ENCODE measurements around the gene EIF5B.
"Not testable (repeated sequence)": the region's sequence is repeated elsewhere in the genome, so short reads cannot be mapped to it uniquely, and the experiment has no call there.

EIF5B gene, protein sequence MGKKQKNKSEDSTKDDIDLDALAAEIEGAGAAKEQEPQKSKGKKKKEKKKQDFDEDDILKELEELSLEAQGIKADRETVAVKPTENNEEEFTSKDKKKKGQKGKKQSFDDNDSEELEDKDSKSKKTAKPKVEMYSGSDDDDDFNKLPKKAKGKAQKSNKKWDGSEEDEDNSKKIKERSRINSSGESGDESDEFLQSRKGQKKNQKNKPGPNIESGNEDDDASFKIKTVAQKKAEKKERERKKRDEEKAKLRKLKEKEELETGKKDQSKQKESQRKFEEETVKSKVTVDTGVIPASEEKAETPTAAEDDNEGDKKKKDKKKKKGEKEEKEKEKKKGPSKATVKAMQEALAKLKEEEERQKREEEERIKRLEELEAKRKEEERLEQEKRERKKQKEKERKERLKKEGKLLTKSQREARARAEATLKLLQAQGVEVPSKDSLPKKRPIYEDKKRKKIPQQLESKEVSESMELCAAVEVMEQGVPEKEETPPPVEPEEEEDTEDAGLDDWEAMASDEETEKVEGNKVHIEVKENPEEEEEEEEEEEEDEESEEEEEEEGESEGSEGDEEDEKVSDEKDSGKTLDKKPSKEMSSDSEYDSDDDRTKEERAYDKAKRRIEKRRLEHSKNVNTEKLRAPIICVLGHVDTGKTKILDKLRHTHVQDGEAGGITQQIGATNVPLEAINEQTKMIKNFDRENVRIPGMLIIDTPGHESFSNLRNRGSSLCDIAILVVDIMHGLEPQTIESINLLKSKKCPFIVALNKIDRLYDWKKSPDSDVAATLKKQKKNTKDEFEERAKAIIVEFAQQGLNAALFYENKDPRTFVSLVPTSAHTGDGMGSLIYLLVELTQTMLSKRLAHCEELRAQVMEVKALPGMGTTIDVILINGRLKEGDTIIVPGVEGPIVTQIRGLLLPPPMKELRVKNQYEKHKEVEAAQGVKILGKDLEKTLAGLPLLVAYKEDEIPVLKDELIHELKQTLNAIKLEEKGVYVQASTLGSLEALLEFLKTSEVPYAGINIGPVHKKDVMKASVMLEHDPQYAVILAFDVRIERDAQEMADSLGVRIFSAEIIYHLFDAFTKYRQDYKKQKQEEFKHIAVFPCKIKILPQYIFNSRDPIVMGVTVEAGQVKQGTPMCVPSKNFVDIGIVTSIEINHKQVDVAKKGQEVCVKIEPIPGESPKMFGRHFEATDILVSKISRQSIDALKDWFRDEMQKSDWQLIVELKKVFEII

DNA sequence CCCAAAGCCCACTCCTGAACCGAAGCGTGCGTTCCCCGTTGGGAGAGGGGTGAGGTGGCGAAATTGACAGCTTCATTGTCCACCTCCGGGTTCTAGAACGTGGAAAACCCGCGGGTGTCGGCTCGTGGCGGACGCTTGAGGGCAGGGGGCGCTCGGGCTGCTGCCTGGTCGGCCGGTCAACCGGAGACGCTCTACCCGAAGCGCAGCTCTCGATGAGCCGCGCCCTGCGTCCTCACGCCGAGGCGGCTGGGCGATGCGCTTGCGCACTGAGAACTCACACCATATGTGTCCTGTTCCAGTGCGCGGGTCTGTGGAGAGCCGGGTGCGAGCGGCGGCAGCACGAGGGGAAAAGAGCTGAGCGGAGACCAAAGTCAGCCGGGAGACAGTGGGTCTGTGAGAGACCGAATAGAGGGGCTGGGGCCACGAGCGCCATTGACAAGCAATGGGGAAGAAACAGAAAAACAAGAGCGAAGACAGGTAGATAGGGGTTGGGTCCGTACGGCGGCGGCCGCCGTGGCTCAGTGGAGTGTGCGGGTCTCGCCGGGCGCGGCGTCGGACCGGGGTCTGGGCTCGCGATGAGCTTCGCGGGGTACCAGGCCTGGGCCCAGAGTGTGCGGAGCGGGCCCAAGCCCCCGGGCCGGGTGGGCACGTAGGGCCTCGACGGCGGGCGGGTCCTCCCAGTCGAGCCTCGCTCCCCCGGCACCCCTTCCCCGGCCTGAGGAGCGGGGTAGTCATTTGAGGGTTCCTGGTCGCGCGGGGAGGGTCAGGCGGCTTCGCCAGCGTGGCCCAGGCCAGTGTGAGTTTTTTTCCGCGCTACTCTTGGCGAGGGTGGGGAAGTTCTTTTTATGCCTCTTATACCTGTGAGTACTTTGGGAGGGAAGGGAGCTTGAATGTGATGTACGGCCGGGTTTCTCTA lies at the start of gene EIF5B:
TSS of gene EIF5B (plus strand) at position 277 of the 916 bp plus-strand sequence. CDS start at position 443, 166 bp downstream.
- in situ Hi-C loops (cut with MboI; ENCODE audit: low sequenced_read_pairs): no loop called here

DNA sequence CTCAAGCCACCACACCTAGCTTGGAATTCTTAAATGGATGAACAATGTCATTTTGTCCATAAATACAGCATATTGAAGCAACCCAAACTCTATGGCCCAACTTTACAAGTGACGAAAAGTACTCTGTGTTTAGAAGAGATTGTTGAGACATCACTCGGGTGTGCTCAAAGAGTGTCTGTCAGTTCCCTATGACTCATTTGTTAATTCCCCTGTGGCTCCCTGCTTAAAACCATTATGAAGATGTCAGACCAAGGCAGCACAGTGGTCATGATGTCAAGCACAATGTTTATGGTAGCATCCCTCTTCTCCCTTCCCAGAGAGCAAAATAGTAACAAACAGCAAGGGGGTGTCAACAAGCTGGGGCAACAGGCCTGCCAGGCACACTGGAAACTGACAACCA lies 39.2 kb upstream of the EIF5B start:
- in situ Hi-C loops (cut with MboI; ENCODE audit: low sequenced_read_pairs): no loop called here

DNA sequence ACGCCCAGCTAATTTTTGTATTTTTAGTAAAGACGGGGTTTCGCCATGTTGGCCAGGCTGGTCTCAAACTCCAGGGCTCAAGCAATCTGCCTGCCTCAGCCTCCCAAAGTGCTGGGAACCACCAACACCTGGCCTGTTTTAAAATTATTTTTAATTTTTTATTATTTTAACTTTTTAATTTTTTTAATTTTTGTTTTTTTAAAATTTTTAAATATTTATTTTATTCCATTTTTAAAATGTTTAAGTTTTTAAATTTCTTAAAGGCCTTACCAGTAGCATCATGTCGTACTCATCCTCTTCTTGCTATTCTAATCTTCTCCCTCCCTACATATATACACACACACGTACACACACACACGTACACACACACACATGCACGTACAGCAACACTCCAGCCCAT lies 37.6 kb upstream of the EIF5B start:
- in situ Hi-C loops (cut with MboI; ENCODE audit: low sequenced_read_pairs): no loop called here

DNA sequence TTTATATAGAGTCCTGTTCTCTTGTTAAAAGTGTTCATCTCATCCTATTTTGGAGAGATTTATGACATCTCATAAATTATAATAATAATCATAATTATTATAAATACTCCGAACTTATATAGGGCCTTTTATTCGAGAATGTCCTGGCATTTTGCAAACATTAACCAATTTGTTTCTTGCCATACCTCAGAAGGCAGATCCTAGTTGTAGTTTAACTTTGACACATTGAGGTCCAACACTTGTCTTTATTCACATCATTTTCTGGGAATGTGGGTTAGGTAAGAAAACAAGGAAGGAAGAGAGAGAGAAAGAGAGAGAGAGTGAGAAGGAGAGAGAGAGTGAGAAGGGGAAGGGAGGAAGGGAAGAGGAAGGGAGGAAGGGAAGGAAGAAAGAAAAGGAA lies 36.1 kb upstream of the EIF5B start, which contains the start of gene LYG1:
TSS of gene LYG1 (minus strand) at position 101 of the 400 bp plus-strand sequence. CDS start 5,527 bp downstream, outside the sequence.
- in situ Hi-C loops (cut with MboI; ENCODE audit: low sequenced_read_pairs): not testable (repeated sequence)

DNA sequence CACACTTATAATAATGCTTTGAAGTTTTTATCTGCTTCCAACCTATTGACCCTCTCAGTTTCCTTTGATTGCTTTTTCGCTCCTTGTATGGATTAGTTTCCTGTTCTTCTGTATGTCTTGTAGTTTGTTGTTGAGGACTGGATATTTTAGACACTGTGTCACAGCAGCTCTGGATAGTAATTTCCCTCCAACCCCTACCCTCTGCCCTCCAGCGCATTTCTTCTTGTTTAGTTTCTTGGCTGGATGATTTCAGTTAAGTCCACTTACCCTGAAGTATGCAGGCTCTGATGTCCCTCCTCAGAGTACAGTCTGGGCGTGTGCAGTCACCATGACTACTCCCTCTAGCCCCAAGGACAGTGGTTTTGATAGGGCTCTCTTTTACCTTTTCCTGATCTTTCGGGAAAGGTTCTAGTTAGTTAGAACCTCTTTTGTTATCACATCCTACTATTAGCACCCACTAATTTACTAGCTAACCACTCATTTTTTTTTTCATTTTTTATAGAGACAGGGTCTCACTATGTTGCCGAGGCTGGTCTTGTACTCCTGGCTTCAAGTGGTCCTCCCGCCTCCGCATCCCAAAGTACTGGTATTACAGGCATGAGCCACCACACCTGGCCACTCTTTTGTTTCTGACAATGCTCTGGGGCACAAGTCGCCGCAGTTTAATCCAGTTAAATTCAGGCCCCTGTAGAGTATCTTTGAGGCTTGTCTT lies 19.9 kb upstream of the EIF5B start:
- in situ Hi-C loops (cut with MboI; ENCODE audit: low sequenced_read_pairs): no loop called here

DNA sequence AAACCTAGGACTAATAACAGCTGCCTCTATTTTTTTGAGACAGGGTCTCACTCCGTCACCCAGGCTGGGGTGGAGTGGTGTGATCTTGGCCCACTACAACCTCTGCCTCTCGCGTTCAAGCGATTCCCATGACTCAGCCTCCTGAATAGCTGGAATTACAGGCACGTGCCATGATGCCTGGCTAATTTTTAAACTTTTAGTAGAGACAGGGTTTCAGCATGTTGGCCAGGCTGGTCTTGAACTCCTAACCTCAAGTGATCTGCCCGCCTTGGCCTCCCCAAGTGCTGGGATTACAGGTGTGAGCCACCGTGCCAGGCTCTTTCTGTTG lies 19.4 kb upstream of the EIF5B start:
- in situ Hi-C loops (cut with MboI; ENCODE audit: low sequenced_read_pairs): not testable (repeated sequence)

DNA sequence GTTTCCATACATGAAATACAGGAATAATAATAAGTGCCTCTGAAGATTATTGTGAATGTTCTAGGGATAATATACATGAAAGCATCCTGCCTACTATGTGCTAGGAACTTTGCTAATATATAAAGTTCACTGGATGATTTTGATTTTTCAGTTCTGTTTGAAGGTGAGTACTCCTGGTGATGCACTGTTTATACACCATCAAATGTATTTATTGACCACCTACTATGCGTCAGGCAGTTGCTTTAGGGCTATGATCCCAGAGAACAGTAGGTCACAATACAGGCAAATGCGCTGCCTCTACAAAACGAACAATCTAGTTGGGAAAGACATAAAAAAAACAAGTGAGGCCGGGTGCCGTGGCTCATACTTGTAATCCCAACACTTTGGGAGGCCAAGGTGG lies 11.8 kb upstream of the EIF5B start:
- in situ Hi-C loops (cut with MboI; ENCODE audit: low sequenced_read_pairs): no loop called here

DNA sequence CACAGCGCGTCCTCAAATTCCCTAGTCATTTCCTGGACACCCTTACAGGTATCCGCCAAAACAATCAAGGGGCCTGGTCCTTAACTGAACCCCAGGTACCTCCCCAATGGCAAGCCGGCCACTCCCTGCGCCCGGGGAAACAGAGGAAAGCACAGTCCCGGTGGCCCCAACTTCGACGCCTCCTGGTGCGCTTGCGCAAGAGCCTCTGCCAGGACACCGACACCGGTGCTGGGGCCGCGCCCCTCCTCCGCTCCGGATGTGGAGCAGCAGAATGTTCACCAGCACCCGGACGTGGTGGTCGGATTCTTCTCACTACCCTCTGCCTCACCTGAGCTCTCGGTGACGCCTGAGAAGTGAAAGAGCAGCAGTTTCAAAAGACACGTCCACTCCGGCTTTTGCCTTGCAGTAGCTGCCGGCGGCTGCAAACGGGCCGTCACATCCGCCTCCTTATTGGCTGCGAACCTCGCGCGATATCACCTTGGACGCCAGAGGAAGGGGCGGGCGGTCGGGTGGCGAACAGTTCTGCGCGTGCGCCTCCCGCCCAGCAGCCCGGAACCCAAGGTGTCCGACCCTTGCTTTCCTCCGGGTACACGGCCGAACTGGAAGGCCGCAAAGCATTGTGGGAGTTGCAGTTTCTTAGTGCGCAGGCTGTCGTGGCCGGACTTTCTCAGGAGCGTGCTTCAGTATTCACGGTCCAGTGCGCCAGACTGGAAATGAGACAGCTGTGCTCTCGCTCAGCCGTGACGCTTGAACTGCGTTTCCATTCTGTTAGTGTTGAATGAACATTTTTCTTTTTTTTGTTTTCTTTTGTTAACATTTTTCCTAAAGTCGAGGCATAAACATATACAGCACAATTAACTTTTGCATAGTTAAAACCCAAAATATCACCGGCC lies 1.0 kb upstream of the EIF5B start, which contains the start of gene TXNDC9:
TSS of gene TXNDC9 (minus strand) at position 423 of the 893 bp plus-strand sequence. CDS start 3,123 bp downstream, outside the sequence.
- in situ Hi-C loops (cut with MboI; ENCODE audit: low sequenced_read_pairs): no loop called here

DNA sequence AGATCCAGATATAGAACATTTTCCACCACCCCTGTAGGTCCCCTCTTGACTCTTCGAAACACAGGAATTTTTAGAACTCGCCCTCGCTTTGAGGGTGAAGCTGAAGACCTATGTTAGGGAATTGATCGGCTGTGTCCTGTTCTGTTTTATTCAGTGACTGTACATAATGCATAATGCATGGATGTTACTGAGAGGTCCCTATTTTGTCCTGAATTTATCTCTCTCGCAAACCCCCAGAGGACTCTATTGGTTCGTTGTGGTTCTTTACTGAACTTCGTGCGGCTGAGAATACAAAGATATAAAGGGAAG lies 431 bp upstream of the EIF5B start:
- in situ Hi-C loops (cut with MboI; ENCODE audit: low sequenced_read_pairs): no loop called here

DNA sequence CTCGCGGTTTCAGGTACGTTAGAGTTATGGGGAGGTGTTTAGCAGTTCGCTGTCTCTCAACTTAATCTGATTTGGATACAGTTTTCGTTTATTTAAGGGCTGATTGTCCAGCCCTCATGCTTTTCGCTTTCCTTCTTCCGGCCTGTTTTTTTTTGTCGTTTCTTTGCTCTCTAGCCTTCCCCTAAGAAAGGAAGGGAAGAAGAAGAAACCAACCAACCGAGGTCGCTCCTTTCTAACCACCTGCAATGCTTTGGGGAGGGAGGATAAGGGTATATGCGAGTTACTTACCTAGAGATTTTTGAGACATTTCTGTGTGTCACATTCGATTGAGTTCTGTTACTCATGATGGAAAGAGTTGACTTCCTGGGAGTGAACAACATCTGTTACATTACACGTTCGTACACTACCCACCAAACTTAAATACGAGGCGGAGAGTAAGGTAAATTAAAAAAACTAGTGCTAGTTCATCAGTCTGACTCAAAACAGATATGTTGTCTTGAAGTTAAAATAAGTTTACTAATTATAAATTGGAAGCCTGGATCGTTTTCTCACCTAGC lies 918 bp downstream of the EIF5B start:
- in situ Hi-C loops (cut with MboI; ENCODE audit: low sequenced_read_pairs): no loop called here

DNA sequence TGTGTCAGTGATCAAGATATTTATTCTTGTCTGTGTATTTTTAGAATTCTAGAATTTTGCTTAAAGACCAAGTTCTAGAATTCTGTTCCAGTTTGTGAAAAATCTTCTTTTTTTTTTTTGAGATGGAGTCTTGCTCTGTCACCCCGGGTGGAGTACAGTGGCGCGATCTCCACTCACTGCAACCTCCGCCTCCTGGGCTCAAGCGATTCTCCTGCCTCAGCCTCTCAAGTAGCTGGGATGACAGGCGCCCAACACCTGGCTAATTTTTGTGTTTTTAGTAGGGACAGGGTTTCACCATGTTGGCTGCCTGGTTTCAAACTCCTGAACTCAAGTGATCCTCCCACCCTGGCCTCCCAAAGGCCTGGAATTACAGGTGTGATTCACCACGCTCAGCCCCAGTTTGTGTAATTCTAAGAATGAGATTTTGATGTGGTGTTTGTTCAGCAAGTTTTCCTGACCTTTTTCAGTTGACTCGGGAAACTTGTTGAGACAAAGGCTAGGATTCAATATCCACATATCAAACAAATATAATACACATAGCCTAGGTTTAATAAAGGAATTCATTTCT lies 3.6 kb downstream of the EIF5B start:
- in situ Hi-C loops (cut with MboI; ENCODE audit: low sequenced_read_pairs): no loop called here

DNA sequence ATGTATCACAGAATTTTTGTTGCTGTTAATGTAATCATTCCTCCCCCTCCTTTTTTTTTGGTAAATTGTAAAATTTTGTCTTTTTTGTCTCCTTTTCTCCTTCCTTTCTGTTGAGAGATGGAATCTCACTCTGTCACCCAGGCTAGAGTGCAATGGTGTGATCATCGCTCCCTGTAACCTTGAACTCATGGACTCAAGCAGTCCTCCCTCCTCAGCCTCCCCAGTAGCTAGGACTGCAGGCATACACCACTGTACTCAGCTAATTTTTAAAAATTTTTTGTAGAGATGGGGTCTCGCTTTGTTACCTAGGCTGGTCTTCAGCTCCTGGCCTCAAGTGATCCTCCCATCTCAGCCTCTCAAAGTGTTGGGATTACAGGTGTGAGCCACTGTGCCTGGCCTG lies 5.3 kb downstream of the EIF5B start:
- in situ Hi-C loops (cut with MboI; ENCODE audit: low sequenced_read_pairs): no loop called here

DNA sequence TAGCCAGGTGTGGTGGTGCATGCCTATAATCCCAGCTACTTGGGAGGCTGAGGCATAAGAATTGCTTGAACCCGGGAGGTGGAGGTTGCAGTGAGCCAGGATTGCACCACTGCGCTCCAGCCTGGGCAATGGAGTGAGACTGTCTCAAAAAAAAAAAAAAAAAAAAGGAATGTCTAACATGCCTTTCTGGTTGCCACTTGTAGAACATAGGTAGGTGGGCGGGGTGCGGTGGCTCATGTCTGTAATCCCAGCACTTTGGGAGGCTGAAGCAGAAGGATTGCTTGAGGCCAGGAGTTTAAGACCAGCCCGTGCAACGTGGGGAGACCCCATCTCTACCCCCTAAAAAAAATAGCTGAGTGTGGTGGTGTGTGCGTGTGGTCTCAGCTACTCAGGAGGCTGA lies 8.3 kb downstream of the EIF5B start:
- in situ Hi-C loops (cut with MboI; ENCODE audit: low sequenced_read_pairs): not testable (repeated sequence)

DNA sequence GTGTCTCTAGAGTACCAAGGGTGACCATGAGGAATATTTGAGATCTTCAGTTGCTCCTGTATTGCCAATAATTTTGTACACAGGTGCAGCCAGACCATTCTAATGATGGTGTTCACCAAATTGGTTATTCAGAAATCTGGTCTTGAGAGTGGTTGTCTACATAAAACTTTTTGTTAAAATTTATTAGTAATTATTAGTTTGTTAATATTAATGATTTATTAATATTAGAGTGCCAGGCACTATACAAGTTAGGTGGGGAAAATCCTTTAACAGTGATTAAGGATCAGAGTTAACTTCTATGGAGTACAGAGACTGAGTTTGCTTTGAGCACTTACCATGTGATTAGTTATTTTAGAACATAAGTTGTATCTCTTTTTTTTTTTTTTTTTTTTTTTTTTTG lies 9.0 kb downstream of the EIF5B start:
- in situ Hi-C loops (cut with MboI; ENCODE audit: low sequenced_read_pairs): no loop called here

DNA sequence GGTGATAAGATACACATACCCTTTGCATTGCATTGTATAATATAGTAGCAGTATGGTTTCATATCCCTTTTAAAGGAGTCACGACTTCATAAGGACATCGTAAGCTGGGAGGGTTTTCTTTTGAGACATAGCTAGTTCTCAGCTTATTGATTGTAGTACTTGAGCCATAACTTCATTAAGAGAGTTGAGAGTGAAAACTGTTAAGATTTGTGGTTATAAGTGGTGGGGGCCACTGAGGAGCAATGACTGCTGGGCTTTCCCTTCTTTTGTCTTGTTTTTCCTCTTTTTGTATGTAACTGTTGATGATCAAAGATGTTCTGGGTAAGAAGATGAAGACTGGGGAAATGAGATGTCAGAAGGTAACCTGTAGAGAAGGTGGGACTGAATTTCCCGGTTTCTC lies 11.0 kb downstream of the EIF5B start:
- in situ Hi-C loops (cut with MboI; ENCODE audit: low sequenced_read_pairs): no loop called here

DNA sequence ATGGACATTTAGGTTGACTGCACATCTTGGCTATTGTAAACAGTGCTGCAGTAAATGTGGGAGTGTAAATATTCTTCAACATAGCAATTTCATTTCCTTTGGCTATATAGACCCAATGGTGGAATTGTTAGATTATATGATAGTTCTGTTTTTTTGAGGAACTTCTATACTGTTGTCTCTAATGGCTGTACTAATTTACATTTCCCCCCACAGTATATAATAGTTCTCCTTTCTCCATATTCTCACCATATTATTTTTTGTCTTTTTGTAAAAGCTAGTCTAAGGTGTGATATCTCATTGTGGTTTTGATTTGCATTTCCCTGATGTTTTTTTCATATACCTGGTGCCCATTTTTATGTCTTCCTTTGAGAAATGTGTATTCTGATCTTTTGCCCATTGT lies 13.0 kb downstream of the EIF5B start:
- in situ Hi-C loops (cut with MboI; ENCODE audit: low sequenced_read_pairs): no loop called here

DNA sequence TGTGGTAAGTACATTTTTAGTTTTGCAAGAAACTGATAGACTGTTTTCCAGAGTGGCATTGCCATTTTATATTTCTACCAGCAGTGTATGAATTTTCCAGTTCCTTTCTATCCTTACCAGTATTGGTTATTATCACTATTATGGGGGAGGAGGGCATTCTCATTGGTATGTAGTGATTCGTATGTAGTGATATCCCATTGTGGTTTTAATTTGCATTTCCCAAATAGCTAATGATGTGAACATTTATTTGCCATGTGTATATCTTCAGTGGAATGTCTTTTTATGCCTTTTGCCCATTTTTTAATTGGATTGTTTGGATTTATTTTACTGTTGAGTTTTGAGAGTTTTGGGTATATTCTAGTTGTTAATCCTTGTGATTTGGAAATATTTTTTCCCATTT lies 16.9 kb downstream of the EIF5B start:
- in situ Hi-C loops (cut with MboI; ENCODE audit: low sequenced_read_pairs): no loop called here

DNA sequence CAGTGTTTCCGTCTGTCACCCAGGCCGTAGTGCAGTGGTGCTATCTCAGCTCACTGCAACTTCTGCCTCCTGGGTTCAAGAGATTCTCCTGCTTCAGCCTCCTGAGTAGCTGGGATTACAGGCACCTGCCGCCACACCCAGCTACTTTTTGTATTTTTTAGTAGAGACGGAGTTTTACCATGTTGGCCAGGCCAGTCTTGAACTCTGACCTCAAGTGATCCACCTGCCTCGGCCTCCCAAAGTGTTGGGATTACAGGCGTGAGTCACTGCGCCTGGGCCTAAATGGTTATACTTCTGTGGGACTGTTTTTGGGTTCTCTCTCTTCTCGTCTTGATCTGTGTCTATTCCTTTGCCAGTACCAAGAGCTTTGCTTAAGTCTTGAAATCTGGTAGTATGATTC lies 17.6 kb downstream of the EIF5B start:
- in situ Hi-C loops (cut with MboI; ENCODE audit: low sequenced_read_pairs): not testable (repeated sequence)
